ENCODE results near the gene BLCAP. TPM values are rescaled to one million over a fixed set of nuclear protein-coding genes. Genes with fewer than 3 reads are reported as not detected.

The BLCAP gene
- total RNA-seq, 2 donors from 2014 or later: 28.4 to 42.0 TPM

DNA sequence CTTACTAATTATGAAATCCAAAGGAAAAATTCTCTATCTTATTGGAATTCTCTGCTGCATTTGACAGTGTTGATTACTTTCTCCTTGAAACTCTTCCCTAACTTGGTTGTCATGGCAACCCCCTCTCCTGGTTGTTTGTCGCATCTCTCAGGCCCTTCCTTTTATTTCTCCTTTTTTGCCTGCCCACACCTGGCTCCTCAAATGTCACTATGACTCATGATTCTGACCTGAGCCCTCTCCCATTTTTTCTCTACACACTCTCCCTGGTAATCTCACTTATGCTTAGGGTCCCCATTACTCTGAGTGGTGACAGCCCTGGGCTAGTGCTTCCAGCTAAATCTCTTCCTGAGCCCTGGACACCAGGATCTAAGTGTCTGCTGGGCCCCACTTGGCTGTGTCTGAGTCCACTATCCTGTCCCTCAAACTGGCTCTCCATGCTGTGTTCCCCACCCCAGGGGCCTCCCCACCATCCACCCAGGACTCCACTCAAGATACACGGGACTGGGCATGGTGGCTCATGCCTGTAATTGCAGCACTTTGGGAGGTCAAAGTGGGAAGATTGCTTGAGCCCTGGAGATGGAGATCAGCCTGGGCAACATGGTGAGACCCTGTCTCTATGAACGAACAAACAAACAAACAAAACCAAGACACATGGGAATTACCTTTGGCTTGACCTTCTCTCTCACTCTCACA, 23.1 kb downstream of the BLCAP start:
- ATAC-seq (ENCODE audit: insufficient number of reproducible peaks, low FRiP score, low read depth) (no peak), DNase-seq (ENCODE audit: low spot score) (no peak)
- no peaks in the 10 kb centered on the region for H3K36me3 ChIP-seq
- H3K4me3 ChIP-seq: no peak overlapping the region
- TF ChIP-seq, protein P1, sequence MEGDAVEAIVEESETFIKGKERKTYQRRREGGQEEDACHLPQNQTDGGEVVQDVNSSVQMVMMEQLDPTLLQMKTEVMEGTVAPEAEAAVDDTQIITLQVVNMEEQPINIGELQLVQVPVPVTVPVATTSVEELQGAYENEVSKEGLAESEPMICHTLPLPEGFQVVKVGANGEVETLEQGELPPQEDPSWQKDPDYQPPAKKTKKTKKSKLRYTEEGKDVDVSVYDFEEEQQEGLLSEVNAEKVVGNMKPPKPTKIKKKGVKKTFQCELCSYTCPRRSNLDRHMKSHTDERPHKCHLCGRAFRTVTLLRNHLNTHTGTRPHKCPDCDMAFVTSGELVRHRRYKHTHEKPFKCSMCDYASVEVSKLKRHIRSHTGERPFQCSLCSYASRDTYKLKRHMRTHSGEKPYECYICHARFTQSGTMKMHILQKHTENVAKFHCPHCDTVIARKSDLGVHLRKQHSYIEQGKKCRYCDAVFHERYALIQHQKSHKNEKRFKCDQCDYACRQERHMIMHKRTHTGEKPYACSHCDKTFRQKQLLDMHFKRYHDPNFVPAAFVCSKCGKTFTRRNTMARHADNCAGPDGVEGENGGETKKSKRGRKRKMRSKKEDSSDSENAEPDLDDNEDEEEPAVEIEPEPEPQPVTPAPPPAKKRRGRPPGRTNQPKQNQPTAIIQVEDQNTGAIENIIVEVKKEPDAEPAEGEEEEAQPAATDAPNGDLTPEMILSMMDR (IDR thresholded peaks at IDR 0.05): no peak
- no peaks in the 10 kb centered on the region for H3K9me3 ChIP-seq
- no peak overlapping the region for H3K27ac ChIP-seq
- H3K4me1 ChIP-seq (ENCODE audit: control insufficient read depth in 1 of 2, low read depth in 2 of 2): no peaks in the 10 kb centered on the region
- H3K27me3 ChIP-seq (replicated peaks; ENCODE audit: insufficient read depth): no peaks in the 10 kb centered on the region

DNA sequence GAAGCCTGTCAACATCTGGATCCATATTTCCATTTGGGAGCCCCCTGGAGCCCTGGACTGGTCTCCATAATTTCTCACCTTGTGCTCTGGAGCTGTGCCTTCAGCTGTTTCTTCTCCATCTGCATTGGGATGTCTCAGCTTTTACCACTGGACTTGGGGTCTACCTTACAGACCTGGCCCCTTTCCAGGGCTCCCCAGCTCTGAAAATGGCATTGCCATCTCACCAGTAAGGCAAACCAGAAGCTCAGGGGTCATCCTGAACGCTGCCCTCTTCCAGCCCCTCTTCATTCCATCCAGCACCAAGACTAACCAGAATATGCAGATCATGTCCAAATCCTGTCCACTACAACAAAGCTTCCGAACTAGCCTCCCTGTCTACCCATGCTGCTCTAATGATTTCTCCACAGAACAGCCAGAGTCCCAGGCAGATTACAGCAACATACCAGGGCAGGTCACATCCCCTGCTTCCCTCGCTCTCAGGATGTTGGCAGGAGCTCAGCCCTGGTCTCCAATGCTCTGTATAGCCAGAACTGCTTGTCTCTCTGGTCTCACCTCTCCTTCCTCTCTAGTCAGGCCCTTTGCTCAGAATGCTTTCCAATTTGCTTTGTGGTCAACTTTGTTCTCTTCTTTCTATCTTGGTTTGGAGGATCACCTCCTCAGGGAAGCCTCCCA, 24.3 kb downstream of the BLCAP start:
- Histone ChIP-seq H3K27ac (no peak overlapping the region), H3K27me3 (replicated peaks; ENCODE audit: insufficient read depth) (no peaks in the 10 kb centered on the region), H3K4me1 (ENCODE audit: control insufficient read depth in 1 of 2, low read depth in 2 of 2) (no peaks in the 10 kb centered on the region), H3K9me3 (no peaks in the 10 kb centered on the region), H3K36me3 (no peaks in the 10 kb centered on the region), H3K4me3 (no peak overlapping the region)
- TF ChIP-seq, protein P1 (IDR thresholded peaks at IDR 0.05): no peak
- ATAC-seq (ENCODE audit: insufficient number of reproducible peaks, low FRiP score, low read depth): no peak
- no peak for DNase-seq (ENCODE audit: low spot score)

DNA sequence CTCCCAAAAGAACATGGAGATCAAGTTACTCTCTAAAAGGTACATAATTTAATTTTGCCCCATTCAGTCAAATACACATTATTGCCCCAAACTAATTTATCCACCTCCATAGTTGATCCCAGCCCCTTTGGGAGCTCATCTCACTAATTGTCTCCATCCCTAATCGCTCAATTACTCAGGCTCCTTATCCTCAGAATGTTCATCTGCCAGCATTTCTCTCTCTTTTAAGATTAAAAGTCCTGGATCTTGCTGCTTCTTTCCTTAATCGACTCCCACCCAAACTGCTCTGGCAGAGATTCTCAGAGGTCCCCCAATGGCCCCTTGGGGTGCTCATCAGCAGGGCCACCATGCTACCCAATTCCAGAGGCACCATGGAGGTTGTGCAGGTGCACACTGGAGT, 25.0 kb downstream of the BLCAP start:
- TF ChIP-seq, protein P1 (IDR thresholded peaks at IDR 0.05): no peak
- no peak for ATAC-seq (ENCODE audit: insufficient number of reproducible peaks, low FRiP score, low read depth)

DNA sequence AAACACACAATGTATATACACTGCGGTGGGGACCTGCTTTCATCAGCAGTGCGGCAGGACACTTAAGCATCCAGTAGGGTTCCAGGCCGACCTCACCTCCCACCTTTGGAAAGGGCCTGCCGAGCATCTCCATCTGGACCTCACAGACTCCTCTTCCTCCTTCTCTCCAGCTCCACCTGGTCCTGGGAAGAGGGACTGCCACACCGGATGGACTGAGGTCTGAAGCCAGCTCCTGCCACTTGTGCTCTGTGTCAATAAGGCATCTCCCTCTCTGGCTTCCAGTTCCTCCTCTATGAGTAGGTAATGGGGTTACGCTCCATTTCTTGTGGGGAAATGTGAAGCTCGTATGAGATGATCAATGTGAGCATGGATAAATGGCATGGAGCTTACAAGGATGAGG, 25.7 kb downstream of the BLCAP start:
- TF ChIP-seq, protein P1 (IDR thresholded peaks at IDR 0.05): no peak
- no peaks in the 10 kb centered on the region for H3K36me3 ChIP-seq
- ATAC-seq (ENCODE audit: insufficient number of reproducible peaks, low FRiP score, low read depth): no peak
- no peak overlapping the region for H3K4me3 ChIP-seq
- no peaks in the 10 kb centered on the region for H3K9me3 ChIP-seq
- H3K27ac ChIP-seq: no peak overlapping the region
- H3K4me1 ChIP-seq (ENCODE audit: control insufficient read depth in 1 of 2, low read depth in 2 of 2): no peaks in the 10 kb centered on the region
- no peaks in the 10 kb centered on the region for H3K27me3 ChIP-seq (replicated peaks; ENCODE audit: insufficient read depth)
- DNase-seq (ENCODE audit: low spot score): no peak

More for the DNA sequence above, 25.0 kb downstream of the BLCAP start:
- Histone ChIP-seq H3K4me1 (ENCODE audit: control insufficient read depth in 1 of 2, low read depth in 2 of 2) (no peaks in the 10 kb centered on the region), H3K36me3 (no peaks in the 10 kb centered on the region), H3K27ac (no peak overlapping the region), H3K4me3 (no peak overlapping the region), H3K27me3 (replicated peaks; ENCODE audit: insufficient read depth) (no peaks in the 10 kb centered on the region), H3K9me3 (no peaks in the 10 kb centered on the region)
- DNase-seq (ENCODE audit: low spot score): no peak

DNA sequence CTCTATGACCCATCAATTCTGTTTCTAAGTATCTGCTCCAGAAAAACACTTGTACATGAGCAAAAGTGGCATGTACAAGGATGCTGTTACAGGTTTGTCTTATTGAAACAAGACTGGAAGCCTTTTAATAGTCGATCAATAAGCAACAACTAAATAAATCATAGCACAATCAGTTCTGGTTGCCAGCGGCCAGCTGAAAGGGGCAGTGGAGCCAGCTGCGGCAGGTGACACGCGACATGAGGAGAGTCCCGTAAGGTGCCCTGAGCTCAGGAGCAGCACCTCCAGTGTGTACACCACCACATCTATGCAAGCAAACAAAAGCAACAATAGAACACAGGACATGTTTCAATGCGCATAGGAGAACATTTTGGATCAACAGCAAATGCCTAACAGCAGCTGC, 27.4 kb downstream of the BLCAP start:
- DNase-seq (ENCODE audit: low spot score) (no peak), ATAC-seq (ENCODE audit: insufficient number of reproducible peaks, low FRiP score, low read depth) (no peak)
- Histone ChIP-seq H3K27ac (no peak overlapping the region), H3K27me3 (replicated peaks; ENCODE audit: insufficient read depth) (no peaks in the 10 kb centered on the region), H3K9me3 (no peaks in the 10 kb centered on the region), H3K4me1 (ENCODE audit: control insufficient read depth in 1 of 2, low read depth in 2 of 2) (no peaks in the 10 kb centered on the region), H3K4me3 (no peak overlapping the region), H3K36me3 (no peaks in the 10 kb centered on the region)
- TF ChIP-seq, protein P1 (IDR thresholded peaks at IDR 0.05): no peak
